NCI-H226 (cell line): ENCODE measurements around the gene MYOG.

Source experiments
- DNase-seq: peaks from one replicate; pipeline ENCODE4 v3.0.0-alpha.2; 2015

MYOG gene

GRCh38 chr1:203085528-203086406 is at the start of gene MYOG:
MYOG (minus strand) TSS chr1:203086012; CDS start chr1:203085961, 51 bp downstream.
- DNase-seq: no peak

GRCh38 chr1:203133970-203134725 is 48.3 kb upstream of the MYOG start:
- peak; percentile 94 for DNase-seq

DNA sequence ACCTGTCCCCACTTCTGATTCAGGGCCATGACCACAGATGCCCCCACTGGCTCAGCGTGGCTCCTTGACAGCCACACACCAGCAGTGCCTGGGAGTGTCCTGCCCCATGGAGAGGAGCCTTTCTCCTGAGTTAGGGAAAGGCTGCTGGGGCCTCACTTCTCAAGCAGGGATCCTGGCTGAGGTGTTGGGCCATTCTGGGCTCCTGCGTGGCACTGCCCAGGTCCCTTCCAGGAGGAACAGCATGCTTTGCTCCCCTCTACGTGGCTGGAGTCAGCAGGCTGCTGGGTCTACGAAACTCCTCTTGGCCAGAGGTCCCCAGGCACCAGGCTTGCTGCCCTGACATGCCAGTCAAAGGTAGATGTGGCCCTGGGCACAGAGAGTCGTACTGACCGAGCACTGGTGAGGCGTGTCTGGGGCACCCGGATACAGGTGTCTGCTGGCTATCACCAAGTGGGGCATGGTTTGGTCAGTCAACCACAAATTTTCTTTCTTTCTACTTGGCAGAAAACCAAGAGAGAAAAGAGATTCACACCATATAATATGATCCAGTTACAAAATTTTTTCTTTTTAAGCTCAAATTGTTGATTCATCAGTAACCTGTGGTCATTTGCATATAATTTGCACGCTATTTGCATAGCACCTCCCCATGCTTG is 45.9 kb upstream of the MYOG start:
- DNase-seq: no peak

DNA sequence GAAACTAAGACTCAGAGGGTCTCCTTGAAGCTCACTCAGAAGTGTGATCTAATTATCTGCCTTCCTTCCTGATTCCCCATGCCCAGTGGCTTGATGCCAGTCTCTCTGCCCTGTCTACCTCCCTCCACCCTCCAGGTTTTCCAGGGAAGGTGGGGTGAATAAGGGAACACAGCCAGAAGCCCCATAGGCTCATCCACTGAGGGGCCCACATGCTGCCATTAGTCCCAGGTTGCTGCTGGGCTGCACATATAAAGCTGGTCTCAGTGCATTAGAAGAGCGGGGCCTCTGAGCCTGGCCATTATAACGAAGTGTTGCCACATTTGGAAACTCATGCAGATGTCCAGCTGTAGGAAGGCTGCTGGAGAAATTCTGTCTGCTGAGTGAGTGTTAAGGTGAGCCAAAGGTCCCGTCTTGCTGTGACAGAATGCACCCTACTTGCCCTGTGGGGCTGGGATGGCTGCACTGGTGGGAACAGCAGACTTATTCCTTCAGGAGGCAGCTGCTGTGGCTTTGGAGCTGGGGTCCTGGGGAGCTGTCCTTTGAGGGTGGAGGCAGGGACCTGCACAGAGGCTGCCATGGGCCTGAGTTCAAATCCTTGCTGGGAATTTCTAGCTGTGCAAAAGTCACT is 44.7 kb upstream of the MYOG start:
- no peak for DNase-seq

DNA sequence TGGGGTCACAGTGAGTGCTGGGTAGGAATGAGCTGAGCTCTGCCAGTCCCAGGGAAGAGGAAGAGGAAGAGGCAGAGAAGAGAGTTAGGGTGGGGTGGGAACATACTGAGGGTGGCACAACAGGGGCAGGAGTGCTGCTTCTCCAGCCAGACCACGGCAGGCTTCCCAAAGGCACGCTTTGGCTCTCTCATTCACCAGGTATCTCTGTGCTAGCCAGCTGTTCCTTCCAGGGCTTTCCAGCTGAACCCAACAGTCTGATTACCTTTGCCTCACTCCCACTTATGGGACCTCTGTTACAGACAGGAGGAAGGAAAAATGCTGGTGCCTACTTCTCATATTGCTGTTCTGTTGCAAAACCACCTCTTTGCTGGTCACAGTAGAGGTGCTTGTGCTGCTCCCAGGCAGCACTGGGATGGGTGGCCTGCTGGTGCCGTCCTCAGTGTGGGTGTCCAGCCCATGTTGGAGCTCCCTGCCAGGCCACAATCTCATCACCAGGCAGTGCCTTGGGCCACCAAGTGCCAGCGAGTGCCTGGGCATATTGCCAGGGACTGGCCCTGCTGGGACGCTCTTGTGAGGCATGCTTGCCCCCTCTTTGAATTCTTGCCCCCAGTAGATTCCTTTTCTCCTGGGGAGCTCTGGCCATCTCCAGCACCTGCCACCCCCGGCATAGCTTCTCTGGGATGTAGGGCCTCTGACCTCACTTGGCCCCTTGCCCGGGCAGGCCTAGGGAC is 43.9 kb upstream of the MYOG start:
- DNase-seq: no peak

GRCh38 chr1:203128716-203129500 is 43.1 kb upstream of the MYOG start:
- no peak for DNase-seq

- DNase-seq: no peak
Measured at GRCh38 chr1:203128431-203128715, 42.6 kb upstream of the MYOG start.

DNA sequence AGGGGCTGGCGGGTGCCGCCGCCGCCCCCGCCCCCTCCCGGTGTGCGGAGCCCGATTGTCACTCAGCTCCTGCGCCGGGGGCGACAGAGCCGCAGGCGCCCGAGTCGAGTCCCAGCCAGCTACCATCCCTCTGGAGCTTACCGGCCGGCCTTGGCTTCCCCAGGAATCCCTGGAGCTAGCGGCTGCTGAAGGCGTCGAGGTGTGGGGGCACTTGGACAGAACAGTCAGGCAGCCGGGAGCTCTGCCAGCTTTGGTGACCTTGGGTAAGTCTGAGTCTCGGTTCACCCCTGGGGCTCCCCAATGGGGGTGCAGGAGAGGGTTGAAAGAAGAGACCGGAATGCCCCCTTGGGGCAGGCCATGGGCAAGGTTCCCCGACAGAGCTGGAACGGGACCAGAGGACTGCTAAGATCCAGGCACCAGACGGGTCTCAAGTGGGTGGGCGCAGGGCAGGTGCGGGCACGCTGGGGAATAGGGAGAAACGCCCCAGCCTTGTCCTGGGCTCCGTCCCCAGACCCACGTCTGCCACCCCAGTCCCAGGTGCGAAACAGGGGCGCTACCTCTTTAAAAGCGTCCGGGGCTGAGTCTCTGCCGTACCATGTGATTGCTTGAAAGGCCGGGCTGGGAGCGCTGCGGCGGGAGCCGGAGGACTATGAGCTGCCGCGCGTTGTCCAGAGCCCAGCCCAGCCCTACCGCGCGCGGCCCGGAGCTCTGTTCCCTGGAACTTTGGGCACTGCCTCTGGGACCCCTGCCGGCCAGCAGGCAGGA is 42.0 kb upstream of the MYOG start, which contains the start of gene ADORA1:
Gene ADORA1, plus strand, starts transcription at position 61 of the 765 bp plus-strand sequence. CDS start 1,116 bp downstream, outside the sequence.
- peak; percentile 74 for DNase-seq

DNA sequence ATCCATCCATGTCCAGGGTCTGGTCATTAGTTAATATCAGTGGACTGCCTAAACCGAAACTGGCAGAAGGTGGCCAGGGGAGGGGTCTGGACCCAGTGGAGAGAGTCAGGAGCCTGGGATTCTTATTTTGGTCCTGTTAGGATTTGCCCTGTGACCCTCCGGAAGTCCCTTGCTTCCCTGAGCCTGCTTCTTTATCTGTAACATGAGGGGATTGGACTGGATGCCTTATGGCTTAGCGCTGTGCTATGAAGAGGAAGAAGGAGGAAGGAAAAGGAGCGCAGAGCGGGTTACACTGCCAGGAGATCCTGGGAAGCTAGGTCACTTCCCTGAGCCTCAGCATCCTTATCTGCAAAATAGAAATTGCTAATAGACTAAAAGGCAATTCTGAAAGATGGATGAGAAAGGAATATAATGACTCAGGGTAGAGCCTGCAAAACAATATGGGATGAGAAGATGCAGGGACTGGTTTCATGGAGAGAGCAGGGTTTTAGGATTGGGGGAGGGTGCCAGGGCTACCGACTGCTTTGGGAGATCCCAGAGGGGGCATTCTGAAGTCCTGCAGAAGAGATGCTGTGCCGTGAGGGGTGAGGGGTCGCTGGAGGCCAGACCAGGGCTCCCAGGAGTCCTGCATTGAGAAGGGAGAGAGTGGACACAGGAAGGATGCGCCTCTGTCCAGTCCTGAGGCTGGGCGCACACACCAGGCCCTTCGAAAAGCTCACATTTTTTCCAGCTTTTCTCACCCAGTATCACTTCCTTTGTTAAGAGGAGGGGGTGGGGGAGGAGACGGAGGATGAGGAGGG is 41.3 kb upstream of the MYOG start:
- no peak for DNase-seq

DNA sequence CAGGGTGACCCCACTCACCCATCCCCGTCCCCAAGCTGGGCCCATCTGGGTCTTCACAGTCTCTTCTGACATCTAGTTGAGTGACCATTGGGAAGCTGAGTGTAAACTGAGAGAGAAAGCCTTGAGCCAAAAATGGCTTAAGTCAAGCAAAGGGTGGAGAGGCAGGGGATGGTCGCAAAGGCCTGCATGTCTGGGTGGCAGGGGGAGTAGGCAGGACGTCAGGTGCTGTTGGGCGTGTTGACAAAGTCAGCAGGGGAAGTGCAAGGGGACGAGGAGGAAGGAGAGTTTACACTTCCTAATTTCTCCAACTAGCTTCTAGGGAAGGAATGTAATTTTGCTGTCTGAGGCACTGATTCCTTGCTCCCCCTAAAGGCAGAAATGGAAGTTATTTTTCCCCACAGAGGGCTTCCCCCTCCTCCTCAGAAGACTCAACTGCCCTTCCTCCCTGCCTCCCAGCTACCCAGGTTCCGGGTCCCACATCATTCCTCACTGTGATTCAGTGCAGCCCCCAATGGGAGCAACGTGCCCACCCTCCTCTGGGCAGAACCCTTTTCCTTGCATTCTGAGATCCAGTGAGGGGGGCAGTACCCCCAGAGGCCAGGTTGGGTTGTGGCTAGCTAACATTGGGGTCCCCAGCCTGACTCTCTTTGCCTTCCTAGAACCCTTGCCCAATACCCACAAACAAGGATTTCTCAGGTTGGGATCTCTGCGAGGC is 40.5 kb upstream of the MYOG start:
- DNase-seq: no peak

DNA sequence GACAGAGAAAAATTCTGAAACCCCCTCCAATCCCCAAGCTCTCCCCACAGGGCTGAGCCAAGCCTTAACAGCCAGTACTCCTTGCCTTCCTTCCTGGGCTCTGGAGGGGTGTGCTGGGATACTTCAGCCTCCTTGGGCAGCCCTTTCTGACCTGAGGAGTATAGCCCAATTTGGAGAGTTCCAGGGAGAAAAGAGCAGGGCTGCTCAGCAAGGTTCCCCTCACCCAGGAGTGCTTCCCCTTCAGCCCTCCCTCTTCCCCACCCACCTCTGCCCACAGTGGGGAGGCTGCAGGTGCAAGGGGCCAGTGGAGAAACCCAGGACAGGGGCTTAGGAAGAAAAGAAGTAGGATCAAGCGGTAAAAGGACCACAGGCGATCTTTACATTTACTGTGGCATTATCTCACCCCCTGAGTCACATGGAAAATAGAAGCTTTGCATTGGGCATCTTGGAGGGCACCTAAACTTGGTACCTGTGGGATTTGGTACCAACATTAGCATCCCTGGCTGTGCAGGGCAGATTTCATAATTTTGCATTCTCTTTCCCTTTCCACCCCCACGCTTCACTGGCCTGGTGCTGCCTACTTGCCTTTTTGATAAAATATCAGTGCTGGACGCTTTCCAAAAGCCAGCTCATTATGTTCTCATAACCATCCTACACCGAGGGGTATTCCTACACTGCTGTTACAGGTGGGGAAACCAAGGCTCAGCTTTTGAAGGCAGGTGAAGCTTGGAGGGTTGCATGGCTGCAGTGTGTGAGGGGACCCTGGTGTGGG is 38.9 kb upstream of the MYOG start:
- DNase-seq: peak; percentile 83

DNA sequence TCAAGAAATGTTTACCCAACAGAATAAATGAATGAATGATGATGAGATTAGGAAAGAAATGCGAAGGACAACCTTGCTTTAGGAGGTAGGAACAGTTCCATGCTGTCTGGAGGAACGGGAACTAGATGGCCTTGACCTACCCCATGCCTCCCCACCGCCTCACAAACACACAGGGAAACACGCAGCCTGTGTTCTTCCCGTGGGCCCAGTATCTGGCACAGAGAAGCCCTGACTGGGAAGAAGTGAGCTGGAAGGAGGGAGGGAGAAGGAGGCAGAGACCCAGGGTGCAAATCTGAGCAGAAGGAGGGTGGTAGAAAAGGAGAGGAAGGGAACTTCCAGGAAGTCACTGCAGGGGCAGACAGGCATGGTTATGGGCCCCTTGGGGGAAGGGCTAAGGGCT is 38.2 kb upstream of the MYOG start:
- DNase-seq: no peak

DNA sequence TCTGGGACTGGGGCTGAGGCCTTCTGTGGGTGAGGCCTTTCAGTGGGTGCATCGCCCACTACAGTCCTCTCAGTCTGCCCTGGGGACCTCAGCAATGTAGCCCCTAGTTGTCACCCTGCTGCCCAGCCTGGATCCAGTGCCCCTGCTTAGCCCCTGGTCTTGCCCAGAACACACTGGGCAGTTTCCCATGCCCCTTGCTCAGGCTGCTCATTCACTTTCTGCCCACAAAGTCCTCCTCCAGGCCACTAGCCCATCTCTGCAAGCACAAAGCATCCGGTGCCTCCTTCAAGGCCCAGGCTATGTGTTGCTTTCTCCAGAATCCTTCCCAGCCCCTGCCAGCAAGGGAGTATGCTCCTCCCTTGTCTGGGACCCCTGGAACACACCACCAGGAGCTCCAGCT is 36.3 kb upstream of the MYOG start:
- no peak for DNase-seq

GRCh38 chr1:203121186-203122015 is 35.6 kb upstream of the MYOG start:
- DNase-seq: no peak

DNA sequence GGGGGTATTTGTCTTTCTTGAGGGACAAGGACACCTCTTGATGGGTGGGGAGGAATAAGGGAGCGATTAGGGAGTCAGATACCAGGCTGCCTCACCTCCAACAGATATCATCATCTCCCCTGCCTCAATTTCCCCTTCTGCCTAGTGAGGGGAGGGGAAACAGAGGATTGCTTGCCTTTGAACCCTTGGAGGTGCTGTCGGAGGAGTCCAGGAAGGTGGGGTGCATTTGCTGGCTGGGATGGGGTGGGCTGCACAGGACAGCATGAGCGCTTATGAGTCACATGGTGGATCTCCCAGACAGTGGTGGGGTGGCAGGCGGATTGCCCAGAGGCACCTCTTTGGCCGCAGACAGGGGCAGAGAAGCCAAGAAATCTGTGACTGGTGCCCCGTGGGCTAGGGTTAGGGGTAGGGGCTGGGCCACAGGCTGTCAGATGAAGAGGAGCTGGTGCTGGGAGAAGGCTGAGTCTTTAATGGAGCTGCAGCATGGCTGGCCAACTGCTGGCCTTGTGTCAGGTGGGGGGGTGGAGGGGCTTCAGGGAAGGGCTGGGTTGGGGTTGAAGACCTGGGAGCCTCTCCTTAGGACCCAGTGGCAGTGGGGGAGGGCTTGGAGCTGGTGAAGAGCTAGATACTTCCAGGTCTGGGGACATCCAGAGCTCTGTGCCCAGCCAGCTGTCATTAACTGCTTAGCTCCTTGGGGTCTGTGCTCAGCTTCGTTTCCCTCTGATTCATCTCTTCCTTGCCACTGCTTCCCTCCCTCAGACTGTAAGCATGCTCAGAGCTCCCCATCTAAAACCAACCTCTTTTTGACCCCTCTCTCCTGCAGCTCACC is 34.7 kb upstream of the MYOG start:
- no peak for DNase-seq
